Measurements from ENCODE around the gene RPL37A.

RPL37A gene

DNA sequence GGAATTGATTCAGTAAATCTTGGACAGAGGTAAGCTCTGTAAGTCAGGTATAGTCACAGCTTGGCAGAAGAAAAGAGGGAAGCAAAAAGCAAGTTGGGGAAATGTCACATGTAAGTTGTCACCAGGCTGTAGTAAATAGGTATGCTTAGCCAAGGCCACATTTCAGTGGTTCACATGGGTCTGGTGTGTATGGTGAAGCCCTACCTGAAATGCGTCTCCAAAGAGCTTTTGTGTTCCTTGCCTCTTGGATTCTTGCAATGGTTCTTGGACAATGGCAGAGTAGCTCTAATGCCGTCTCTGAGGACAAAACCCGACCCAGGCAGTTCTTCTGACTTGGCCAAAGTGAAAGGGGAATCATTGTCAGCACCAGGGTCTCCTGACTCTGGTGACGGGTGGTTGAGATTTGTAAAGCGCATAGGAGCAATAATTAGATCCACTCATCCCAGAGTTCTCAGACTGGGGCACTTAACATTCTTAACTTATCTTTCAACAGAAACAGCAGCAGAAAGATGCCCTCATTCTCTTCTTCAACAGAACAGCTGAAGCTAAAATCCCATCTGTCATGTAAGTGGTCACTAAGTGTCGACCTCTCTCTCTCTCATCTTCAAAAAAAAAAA, 34.4 kb upstream of the RPL37A start:
- TF ChIP-seq, protein P1, sequence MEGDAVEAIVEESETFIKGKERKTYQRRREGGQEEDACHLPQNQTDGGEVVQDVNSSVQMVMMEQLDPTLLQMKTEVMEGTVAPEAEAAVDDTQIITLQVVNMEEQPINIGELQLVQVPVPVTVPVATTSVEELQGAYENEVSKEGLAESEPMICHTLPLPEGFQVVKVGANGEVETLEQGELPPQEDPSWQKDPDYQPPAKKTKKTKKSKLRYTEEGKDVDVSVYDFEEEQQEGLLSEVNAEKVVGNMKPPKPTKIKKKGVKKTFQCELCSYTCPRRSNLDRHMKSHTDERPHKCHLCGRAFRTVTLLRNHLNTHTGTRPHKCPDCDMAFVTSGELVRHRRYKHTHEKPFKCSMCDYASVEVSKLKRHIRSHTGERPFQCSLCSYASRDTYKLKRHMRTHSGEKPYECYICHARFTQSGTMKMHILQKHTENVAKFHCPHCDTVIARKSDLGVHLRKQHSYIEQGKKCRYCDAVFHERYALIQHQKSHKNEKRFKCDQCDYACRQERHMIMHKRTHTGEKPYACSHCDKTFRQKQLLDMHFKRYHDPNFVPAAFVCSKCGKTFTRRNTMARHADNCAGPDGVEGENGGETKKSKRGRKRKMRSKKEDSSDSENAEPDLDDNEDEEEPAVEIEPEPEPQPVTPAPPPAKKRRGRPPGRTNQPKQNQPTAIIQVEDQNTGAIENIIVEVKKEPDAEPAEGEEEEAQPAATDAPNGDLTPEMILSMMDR (IDR thresholded peaks at IDR 0.05), result no peak
- no peak for DNase-seq
- Mint-ChIP-seq H3K27ac (no peak overlapping the region), H3K4me1 (peaks cover 38% of the 10 kb centered on the region), H3K27me3 (ENCODE audit: low read depth, poor library complexity) (no peaks in the 10 kb centered on the region), H3K9me3 (peaks cover 11% of the 10 kb centered on the region), H3K4me3 (no peak overlapping the region), H3K36me3 (ENCODE audit: low read depth) (peaks cover 61% of the 10 kb centered on the region)

DNA sequence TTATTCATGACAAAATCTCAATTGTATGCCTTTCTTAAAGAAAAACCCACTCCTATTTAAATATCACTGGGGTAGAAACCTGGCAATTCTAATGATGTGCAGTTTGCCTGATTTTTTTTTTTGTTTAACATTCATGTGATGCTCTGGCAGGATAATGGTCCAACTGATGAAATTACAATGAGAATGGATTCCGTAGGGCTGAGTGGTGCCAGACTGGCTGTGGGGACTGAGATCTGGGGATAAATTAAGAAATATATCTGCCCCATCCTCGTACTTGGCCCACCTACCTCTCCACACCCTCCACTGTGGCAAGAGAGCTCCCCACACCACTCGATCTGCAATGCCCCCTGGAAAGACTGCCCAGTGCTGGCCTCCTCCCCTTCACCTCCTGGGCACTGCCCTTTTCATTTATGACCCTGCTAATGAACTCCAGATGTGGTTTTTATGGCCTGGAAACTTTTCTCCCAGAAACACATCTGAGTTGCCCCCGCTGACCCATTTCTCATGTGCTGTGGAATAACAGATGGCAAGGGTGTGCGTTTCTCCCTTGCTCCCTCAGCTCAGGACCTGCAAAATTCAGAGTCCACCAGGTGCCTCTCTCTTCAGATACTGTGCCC, 33.0 kb upstream of the RPL37A start:
- Mint-ChIP-seq H3K9me3 (peaks cover 10% of the 10 kb centered on the region), H3K27me3 (ENCODE audit: low read depth, poor library complexity) (no peaks in the 10 kb centered on the region), H3K27ac (peak overlapping the region; percentile 93), H3K4me3 (no peak overlapping the region), H3K4me1 (peaks cover 38% of the 10 kb centered on the region), H3K36me3 (ENCODE audit: low read depth) (peaks cover 75% of the 10 kb centered on the region)
- DNase-seq, result peak; percentile 34
- TF ChIP-seq, protein P1 (IDR thresholded peaks at IDR 0.05), result no peak

DNA sequence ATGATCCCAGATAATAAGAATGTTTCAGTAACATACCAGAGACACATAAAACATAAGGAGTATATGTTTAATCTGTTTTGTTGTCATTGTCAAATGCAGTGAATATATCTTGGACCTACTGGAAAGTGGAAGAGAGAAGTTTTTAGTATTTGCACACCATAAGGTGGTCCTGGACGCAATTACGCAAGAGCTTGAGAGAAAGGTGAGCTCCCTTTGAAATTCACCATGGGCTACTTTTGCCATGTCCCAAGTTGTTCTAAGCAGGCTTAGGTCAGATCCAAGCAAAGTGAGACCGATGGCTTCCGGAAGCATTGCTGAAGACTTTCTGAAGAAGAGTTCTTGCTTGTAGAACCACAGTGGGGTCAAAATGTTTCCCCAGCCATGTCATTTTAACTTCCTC, 30.8 kb upstream of the RPL37A start:
- DNase-seq, result no peak
- H3K27ac Mint-ChIP-seq, result no peak overlapping the region
- peaks cover 38% of the 10 kb centered on the region for H3K4me1 Mint-ChIP-seq
- TF ChIP-seq, protein P1 (IDR thresholded peaks at IDR 0.05), result no peak
- H3K27me3 Mint-ChIP-seq (ENCODE audit: low read depth, poor library complexity), result no peaks in the 10 kb centered on the region
- peaks cover 67% of the 10 kb centered on the region for H3K36me3 Mint-ChIP-seq (ENCODE audit: low read depth)
- H3K9me3 Mint-ChIP-seq, result peaks cover 4% of the 10 kb centered on the region
- H3K4me3 Mint-ChIP-seq, result no peak overlapping the region

DNA sequence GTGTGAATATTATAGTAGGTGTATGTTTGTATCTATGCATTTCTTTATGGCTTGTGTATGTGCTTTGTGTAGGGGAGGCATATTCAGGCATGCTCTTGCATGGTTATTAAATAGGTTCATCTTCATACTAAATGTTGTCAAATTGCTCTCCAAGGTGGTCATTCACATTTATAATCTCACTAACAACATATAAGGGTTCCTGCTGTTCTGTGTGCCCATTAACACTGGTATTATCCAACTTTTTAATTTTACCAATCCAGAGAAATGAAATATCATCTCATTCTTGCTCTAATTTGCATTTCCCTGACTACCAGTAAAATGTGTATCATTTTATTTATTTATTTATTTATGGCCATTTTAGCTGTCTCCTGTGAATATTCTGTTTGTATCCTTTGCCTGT, 29.0 kb upstream of the RPL37A start:
- Mint-ChIP-seq H3K27me3 (ENCODE audit: low read depth, poor library complexity) (no peaks in the 10 kb centered on the region), H3K27ac (no peak overlapping the region), H3K36me3 (ENCODE audit: low read depth) (peaks cover 49% of the 10 kb centered on the region), H3K9me3 (no peaks in the 10 kb centered on the region), H3K4me3 (no peak overlapping the region), H3K4me1 (peaks cover 30% of the 10 kb centered on the region)
- no peak for DNase-seq
- TF ChIP-seq, protein P1 (IDR thresholded peaks at IDR 0.05), result no peak

DNA sequence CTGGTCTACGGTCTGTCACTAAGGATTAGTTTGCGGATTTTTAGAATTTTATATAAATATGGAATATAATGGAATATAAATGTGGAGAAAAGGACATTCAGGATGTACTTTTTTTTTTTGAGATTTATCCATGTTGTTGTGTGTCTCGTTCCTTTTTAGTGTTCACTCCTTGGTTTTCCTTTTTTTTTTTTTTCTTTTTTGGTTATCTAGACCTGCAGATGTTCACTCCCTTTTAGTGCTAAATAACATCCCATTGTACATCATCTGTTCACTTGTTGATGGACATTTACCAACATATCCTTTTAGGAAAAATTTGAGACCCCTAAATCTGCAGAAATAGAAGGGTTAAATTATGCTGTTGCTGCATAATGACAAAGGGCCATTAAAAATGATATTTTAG, 25.5 kb upstream of the RPL37A start:
- TF ChIP-seq, protein P1 (IDR thresholded peaks at IDR 0.05), result no peak
- no peak overlapping the region for H3K4me3 Mint-ChIP-seq
- H3K4me1 Mint-ChIP-seq, result no peaks in the 10 kb centered on the region
- no peaks in the 10 kb centered on the region for H3K9me3 Mint-ChIP-seq
- peaks cover 50% of the 10 kb centered on the region for H3K36me3 Mint-ChIP-seq (ENCODE audit: low read depth)
- peaks cover 2% of the 10 kb centered on the region for H3K27me3 Mint-ChIP-seq (ENCODE audit: low read depth, poor library complexity)
- no peak overlapping the region for H3K27ac Mint-ChIP-seq
- DNase-seq, result no peak
